DMS153 treated with DMSO at 0.1 percent for 48 hours (cell line): ENCODE measurements around the gene LRRFIP2.

Source experiments
- DNase-seq: peaks from one replicate; lab custom pipeline; 2025; ENCODE audit not compliant: unreplicated experiment; lab: John Stamatoyannopoulos, UW

The LRRFIP2 gene

DNA sequence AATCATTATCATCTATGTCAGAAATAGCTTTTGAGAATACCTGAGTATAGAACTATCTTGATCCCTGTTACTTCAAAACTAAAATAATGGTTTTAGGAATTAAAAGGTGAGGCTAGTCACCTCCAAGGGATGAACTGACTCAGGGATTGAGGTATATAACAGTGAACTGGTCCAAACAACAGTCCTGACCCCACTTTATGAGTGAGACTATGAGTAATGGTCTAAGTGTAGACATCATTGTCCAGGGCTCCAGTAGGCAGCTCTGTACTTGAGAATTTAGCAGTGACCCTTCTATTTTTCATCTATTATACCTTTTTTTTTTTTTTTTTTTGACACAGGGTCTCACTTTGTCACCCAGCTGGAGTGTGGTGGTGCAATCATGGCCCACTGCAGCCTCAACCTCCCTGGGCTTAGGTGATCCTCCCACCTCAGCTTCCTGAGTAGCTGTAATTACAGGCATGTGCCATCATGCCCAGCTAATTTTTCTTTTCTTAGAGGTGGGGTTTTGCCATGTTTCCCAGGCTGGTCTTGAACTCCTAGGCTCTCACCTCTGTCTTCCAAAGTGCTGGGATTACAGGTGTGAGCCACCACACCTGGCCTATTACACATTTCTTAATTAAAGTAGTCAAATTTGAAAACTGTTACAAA lies 144.7 kb downstream of the LRRFIP2 start:
- DNase-seq, result no peak

DNA sequence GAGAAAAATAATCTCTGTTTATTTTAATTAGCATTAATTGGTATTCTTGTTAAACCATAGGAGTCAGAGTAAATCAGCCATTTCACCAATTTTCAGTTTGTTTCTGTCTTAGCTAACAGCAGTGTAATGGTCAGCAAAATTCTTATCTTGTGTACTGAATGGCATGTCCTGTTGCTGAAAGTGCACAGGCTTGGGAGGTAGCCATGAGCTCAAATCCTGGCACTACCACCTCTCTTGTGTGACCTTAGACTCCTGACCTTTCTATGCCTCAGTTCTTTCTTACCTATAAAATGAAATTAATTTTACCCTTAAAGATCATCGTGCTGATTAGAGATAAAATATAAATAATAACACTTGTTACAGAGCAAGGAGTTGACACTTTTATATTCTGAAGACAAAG lies 145.3 kb downstream of the LRRFIP2 start:
- no peak for DNase-seq

DNA sequence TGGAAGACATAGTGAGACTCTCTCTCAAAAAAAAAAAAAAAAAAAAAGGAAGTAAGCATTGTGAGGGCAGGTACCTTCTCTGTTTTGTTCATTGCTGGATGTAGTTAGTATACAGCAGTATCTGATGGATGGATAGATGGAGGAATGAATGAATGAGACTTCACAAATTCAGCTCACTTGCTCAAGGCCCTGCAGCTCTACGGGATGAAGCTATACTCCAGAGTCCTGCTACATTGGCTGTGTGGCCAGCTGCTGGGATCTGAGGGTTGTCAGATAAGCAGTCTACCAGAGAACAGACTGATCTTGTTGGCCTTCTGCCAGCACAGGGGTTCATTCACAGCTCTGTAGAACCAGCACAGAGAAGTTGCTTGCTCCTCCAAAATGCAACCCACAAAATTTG lies 146.1 kb downstream of the LRRFIP2 start:
- no peak for DNase-seq

DNA sequence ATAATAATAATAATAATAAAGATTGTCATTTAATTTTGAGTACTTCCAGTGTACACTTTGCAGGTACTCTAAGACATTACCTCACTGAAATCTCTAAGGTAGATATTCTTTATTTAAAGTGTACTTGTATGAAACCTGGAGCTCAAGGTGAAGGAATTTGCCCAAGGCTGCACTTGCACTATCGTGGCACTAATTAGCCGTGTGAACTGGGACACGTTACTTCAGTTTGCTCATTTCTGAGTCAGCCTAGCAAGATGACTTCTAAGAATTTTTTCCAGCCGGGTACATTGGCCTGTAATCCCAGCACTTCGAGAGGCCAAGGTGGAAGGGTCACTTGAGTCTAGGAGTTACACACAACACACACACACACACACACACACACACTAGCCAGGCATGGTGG lies 147.5 kb downstream of the LRRFIP2 start:
- no peak for DNase-seq

DNA sequence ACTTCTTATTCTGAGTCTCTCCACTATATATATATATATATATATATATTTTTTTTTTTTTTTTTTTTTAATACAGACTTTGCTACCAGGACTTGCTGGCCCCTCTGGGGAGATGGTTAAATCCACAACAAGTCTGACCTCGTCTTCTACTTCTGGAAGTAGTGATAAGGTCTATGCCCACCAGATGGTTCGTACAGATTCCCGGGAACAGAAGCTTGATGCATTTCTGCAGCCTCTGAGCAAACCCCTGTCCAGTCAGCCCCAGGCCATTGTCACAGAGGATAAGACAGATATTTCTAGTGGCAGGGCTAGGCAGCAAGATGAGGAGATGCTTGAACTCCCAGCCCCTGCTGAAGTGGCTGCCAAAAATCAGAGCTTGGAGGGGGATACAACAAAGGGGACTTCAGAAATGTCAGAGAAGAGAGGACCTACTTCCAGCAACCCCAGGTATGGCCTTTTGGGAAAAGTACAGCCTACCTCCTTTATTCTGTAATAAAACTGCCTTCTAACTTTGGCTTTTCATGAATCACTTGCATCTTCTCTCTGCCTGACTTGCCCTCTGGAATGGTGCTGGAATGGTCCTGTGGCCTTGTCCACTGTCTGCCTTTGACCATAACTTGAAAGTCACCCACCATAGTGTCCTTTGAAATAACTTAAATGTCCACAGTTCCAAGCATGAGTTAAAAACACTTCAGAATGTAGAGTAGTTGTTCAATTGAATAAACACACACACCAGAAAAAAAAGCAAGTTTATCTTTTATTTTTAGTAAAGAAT lies 148.6 kb downstream of the LRRFIP2 start:
- no peak for DNase-seq

DNA sequence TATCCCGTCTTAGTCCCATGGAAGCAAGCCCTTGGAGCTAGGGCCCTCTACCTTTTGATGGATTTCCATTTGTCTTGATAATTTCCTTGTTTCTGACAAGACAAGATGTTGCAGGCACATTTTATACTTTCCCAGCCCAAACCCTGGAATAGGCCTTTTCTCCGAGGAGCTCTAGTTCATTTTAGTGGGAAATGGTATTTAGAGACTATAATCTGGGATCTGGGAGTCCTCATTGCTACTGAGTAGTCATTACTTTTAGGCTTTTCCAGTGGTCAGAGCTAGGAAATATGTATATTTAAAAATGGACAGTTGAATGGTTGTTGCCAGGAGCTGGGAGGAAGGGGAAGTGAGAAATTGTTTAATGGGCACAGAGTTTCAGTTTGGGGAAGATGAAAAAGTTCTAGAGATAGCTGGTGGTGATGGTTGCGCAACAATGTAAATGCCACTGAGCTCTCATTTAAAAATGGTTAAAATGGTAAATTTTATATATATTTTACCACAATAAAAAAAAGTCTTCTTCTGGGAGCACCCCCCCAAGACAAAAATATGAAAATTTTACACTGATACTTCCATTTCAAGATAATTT lies 149.5 kb downstream of the LRRFIP2 start:
- no peak for DNase-seq

DNA sequence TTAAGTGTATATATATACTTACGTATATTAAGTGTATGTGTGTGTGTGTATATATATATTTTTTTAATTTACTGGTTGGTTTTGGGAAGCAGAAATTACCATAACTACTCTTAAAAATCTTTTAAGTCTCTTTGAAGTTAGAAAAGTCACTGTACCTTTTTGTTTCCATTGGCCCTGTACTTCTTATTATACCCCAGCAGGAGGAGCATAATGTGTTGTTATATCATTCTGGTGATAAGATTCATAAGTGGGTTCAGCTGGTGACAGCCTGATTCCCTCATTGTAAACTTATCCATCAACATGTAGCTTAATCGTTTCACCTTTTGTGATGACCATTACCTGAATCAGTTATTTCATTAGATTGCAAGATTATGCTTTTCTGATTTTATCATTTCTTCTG lies 150.3 kb downstream of the LRRFIP2 start:
- DNase-seq, result no peak

DNA sequence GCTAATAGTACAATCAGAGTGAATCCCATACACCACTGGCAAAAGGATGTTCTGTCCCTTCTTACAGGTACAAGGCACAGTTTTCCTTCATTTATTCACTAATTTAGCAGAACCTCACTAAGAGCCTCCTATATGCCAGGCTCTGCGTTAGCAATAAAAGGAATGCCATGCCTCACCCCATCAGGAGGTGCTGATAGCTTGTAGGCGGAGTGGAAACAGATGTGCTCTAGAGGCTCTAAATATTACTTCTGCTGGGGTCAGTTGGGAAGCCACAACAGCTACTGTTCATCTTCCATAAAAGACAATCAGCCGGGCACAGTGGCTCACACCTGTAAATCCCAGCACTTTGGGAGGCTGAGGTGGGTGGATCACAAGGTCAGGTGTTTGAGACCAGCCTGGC lies 156.7 kb downstream of the LRRFIP2 start:
- DNase-seq, result no peak

DNA sequence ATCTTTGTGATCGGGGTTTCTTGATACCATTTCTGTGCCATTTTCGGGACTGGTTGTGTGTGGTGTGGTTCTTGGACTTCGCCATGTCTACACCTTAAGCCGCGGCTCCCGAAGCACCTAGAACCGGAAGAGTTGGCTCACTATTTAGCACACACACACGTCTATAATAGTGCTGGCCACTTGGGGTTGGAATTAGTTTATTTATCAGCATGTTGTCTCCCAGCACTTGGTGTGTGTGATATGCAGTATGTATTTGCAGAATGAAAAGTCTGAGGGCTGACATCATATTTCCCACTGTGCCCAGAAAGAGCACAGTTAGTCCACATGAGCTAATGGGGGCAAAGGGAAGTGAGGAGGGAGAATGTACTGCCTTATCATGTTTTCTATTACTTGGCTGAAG lies 157.5 kb downstream of the LRRFIP2 start:
- no peak for DNase-seq

DNA sequence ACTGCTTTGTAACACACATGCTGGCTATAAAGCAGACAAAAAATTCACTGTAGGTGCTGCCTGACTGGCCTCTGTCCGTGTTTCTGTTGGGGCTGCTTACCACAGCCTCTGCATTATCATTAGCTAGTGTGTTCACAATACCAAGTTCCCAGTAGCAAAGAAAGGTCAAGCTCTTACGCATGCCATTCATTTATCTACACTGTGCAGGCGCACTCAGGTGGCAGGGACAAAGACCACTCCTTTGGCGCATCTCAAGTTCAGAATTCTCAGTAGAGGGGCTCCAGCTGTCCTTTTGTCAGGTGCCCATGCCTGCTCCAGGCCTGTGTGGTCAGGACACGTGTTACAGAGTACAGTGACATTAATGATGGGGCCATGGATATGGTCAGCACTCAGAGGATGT lies 158.7 kb downstream of the LRRFIP2 start:
- no peak for DNase-seq

DNA sequence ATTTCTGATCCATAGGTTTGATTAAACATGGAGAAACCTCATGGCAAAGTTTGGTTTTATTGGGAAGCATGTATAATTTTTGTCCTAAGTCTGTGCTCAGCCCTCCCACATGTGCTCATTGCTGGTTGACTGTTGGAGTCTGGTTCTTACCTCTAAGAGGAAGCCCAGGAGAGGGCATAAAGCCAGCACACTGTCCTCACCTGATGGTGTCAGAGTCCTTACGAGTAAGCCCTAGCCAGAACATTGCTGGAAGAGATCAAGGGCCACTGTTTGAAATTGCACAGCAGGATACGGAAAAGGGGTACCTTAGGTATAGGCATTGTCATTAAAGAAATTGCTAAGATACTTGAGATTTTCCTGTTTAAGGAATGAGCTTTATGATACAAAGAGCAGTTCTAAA lies 159.8 kb downstream of the LRRFIP2 start:
- DNase-seq, result no peak
